T-cell (primary cell): Measurements from ENCODE around the gene RBM15B. TPM values are rescaled to one million over a fixed set of nuclear protein-coding genes. Genes with fewer than 3 reads are reported as not detected.

Experiments
- ATAC-seq, 4 experiments: fragments of 200-7000 bp in 3 of 4; fragments of 150-1000 bp in 1 of 4; cut with Tn5 transposase; replicated peaks in 1 of 4; 1 replicate in 3 of 4; 2 replicates in 1 of 4; pipeline ENCODE4 v1.10.0; 2021; ENCODE audit warnings: moderate library complexity in 3 of 4, mild to moderate bottlenecking in 2 of 4, moderate number of reproducible peaks in 1 of 4
- CTCF ChIA-PET, 2 donors: fragments of 300-600 bp; sonication (Branson Sonifier 250); formaldehyde crosslinking; loops; one replicate each; lab custom pipeline; 2022; ENCODE audit warnings: antibody characterized with exemption in 2 of 2; lab: Charles Lee
- POLR2A ChIA-PET, 2 donors: fragments of 300-600 bp; sonication (Branson Sonifier 250); formaldehyde crosslinking; loops; one replicate each; lab custom pipeline; 2022; ENCODE audit warnings: antibody characterized with exemption in 2 of 2; lab: Charles Lee
- DNase-seq, 35 experiments: peaks; one replicate each; pipeline versions ENCODE4 v3.0.0 to v3.0.0-alpha.2; 2013 to 2023
- H3K27ac ChIP-seq: one replicate; pipeline ENCODE4 v1.5.1; 2013; ENCODE audit warnings: low read length
- H3K27me3 ChIP-seq, 2 experiments: replicated peaks in 1 of 2; 1 replicate in 1 of 2; 2 replicates in 1 of 2; pipeline versions ENCODE4 v1.6.1 to v1.7.0; 2013; ENCODE audit warnings: low read length in 1 of 2, mixed read lengths in 1 of 2; ENCODE audit not compliant: control insufficient read depth in 2 of 2, insufficient read depth in 2 of 2; ENCODE audit errors: extremely low read depth in 1 of 2
- H3K36me3 ChIP-seq, 2 donors: 1 replicate in 1 of 2; 2 replicates in 1 of 2; pipeline versions ENCODE4 v1.6.1 to v1.7.0; 2013; ENCODE audit warnings: low read length in 1 of 2; ENCODE audit not compliant: control insufficient read depth in 2 of 2, insufficient read depth in 1 of 2; ENCODE audit errors: extremely low read depth in 1 of 2
- H3K4me1 ChIP-seq, 2 experiments: 1 replicate in 1 of 2; 2 replicates in 1 of 2; pipeline versions ENCODE4 v1.6.1 to v1.7.0; 2013; ENCODE audit warnings: low read length in 2 of 2, mixed read lengths in 1 of 2; ENCODE audit not compliant: insufficient read depth in 2 of 2, control insufficient read depth in 1 of 2; ENCODE audit errors: extremely low read depth in 1 of 2
- H3K4me3 ChIP-seq, 2 donors: 1 replicate in 1 of 2; 2 replicates in 1 of 2; pipeline versions ENCODE4 v1.5.1 to v1.7.0; 2013; ENCODE audit warnings: mild to moderate bottlenecking in 2 of 2, low read length in 1 of 2, moderate library complexity in 1 of 2; ENCODE audit not compliant: control insufficient read depth in 1 of 2; ENCODE audit errors: extremely low read depth in 1 of 2
- H3K9me3 ChIP-seq: 2 replicates; pipeline ENCODE4 v1.7.0; 2013
- H3K27ac Mint-ChIP-seq, 2 donors: one replicate each; pipeline ENCODE4 v1.8.0; 2020 to 2021; ENCODE audit warnings: mild to moderate bottlenecking in 2 of 2, mixed read lengths in 2 of 2
- H3K27me3 Mint-ChIP-seq, 2 donors: one replicate each; pipeline ENCODE4 v1.8.0; 2021 to 2022; ENCODE audit warnings: mixed read lengths in 2 of 2
- H3K36me3 Mint-ChIP-seq: one replicate; pipeline ENCODE4 v1.8.0; 2021; ENCODE audit warnings: mixed read lengths
- H3K4me1 Mint-ChIP-seq, 3 donors: one replicate each; pipeline ENCODE4 v1.8.0; 2020 to 2022; ENCODE audit warnings: mixed read lengths in 3 of 3, mild to moderate bottlenecking in 1 of 3
- H3K4me3 Mint-ChIP-seq, 3 donors: one replicate each; pipeline ENCODE4 v1.8.0; 2020 to 2022; ENCODE audit warnings: mild to moderate bottlenecking in 3 of 3, mixed read lengths in 3 of 3, moderate library complexity in 3 of 3
- H3K9me3 Mint-ChIP-seq, 3 donors: one replicate each; pipeline ENCODE4 v1.8.0; 2020 to 2022; ENCODE audit warnings: mixed read lengths in 3 of 3
- WGBS: methylation state at CpG from one replicate; pipeline ENCODE4 v1.1.5; 2013; ENCODE audit warnings: missing lambda C conversion rate; ENCODE audit not compliant: insufficient coverage; 5-methylcytosine and 5-hydroxymethylcytosine counted together
- total RNA-seq, 35 experiments: library from RNA in 6 of 35; stranded (reverse) in 6 of 35; fragments of 120-200 nt in 1 of 35; gene quantifications; one replicate each; pipeline versions ENCODE4 v1.2.1 to v1.2.4 and lab custom pipeline; 2013 to 2026

Gene RBM15B
- total RNA-seq, 5 donors from 2014 or later (not counting 1 experiment from before 2014, with no cell fraction given) = 29.2 to 41.3 (median 38.4) TPM

- peaks cover 54 to 79% (median 72%) of the 10 kb centered on the region in 3 donors for H3K4me1 Mint-ChIP-seq
- H3K4me3 Mint-ChIP-seq = peak overlapping the region; percentile 74 to 81 (median 75)
These were observed 1.5 kb downstream of the RBM15B start for GRCh38 chr3:51392355-51393133.

DNA sequence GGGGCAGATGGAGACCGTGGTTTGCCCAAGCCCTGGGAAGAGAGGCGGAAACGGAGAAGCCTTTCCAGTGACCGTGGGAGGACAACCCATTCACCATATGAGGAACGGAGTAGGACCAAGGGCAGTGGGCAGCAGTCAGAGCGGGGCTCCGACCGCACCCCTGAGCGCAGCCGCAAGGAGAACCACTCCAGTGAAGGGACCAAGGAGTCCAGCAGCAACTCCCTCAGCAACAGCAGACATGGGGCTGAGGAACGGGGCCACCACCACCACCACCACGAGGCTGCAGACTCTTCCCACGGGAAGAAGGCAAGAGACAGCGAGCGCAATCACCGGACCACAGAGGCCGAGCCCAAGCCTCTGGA, 2.0 kb downstream of the RBM15B start:
- Histone ChIP-seq H3K36me3 (peaks cover 14 to 78% of the 10 kb centered on the region in 2 donors), H3K4me1 (peaks cover 14 to 63% of the 10 kb centered on the region in 2 experiments), H3K27ac (no peak overlapping the region), H3K9me3 (no peaks in the 10 kb centered on the region), H3K27me3 (no peaks in the 10 kb centered on the region), H3K4me3 (no peak overlapping the region)
- H3K4me3 Mint-ChIP-seq = peak overlapping the region; percentile 28 to 75 (median 74)
- POLR2A ChIA-PET = no interaction called here
- H3K9me3 Mint-ChIP-seq = no peaks in the 10 kb centered on the region
- 97% methylated on average over 10 of the region's 17 CpGs for WGBS
- peak overlapping the region; percentile 16 to 36 for H3K27ac Mint-ChIP-seq
- peaks cover 48 to 74% (median 66%) of the 10 kb centered on the region in 3 donors for H3K4me1 Mint-ChIP-seq
- H3K36me3 Mint-ChIP-seq = peaks cover 25% of the 10 kb centered on the region
- ATAC-seq (no peak), DNase-seq (no peak)
- no peaks in the 10 kb centered on the region for H3K27me3 Mint-ChIP-seq
- CTCF ChIA-PET = interaction anchor here in 1 of 2 donors (0.5 kb wide), 1 partner anchor 59 kb away, joined by 3 read pairs; no protein-coding TSS in a partner anchor

More at GRCh38 chr3:51392355-51393133, 1.5 kb downstream of the RBM15B start:
- ChIA-PET CTCF (interaction anchor here (0.5 to 0.8 kb wide), 2 partner anchors 60 to 955 kb away, joined by 3 read pairs; no protein-coding TSS in a partner anchor), POLR2A (no interaction called here)
- WGBS = 95% methylated on average over 29 of the region's 42 CpGs
- Histone ChIP-seq H3K27ac (peak overlapping the region; percentile 56), H3K4me1 (peaks cover 16 to 64% of the 10 kb centered on the region in 2 experiments), H3K36me3 (peaks cover 14 to 75% of the 10 kb centered on the region in 2 donors), H3K4me3 (peak overlapping the region; percentile 18 to 45), H3K27me3 (no peaks in the 10 kb centered on the region), H3K9me3 (no peaks in the 10 kb centered on the region)
- Mint-ChIP-seq H3K27me3 (no peaks in the 10 kb centered on the region), H3K27ac (peak overlapping the region; percentile 52 to 73), H3K36me3 (peaks cover 30% of the 10 kb centered on the region), H3K9me3 (no peaks in the 10 kb centered on the region)
- DNase-seq (no peak), ATAC-seq (no peak)

- H3K36me3 ChIP-seq = peaks cover 14 to 79% of the 10 kb centered on the region in 2 donors
- no peak overlapping the region for H3K27ac ChIP-seq
- POLR2A ChIA-PET = no interaction called here
- DNase-seq (no peak), ATAC-seq (no peak)
- 90% methylated on average over 13 of the region's 14 CpGs for WGBS
- CTCF ChIA-PET = interaction anchor here (0.5 to 0.6 kb wide), 2 partner anchors 14 to 59 kb away, joined by 3 to 5 read pairs; no protein-coding TSS in a partner anchor
- Mint-ChIP-seq H3K4me3 (peak overlapping the region in 2 of 3 donors; percentile 28 to 74), H3K9me3 (no peaks in the 10 kb centered on the region), H3K27ac (no peak overlapping the region), H3K4me1 (peaks cover 47 to 71% (median 63%) of the 10 kb centered on the region in 3 donors), H3K27me3 (no peaks in the 10 kb centered on the region), H3K36me3 (peaks cover 27% of the 10 kb centered on the region)
- H3K4me3 ChIP-seq = no peak overlapping the region
- no peaks in the 10 kb centered on the region for H3K9me3 ChIP-seq
- H3K27me3 ChIP-seq = no peaks in the 10 kb centered on the region
- peaks cover 14 to 63% of the 10 kb centered on the region in 2 experiments for H3K4me1 ChIP-seq
These were observed 2.5 kb downstream of the RBM15B start for GRCh38 chr3:51393564-51393963.

DNA sequence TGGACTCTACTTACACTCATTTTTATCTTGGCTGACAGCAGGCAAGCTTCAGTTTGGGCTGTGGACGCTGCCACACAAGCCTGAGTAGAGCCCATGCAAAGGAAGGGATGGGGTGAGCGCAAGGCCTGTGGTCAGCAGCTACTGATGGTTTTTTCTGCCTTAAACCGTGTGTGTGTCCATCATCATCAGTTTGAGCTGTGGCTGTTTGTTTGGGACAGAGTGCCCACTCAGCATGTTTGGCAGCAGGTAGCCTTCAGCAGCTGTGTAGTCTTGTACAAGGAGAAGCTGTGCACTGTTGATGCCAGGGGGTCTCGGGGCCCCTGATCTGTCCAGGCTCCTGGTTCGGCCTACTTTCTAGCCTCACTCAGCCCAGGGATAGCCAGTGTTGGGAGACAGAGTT, 3.5 kb downstream of the RBM15B start:
- H3K27me3 Mint-ChIP-seq = no peaks in the 10 kb centered on the region
- DNase-seq (no peak), ATAC-seq (no peak)
- H3K36me3 ChIP-seq = peaks cover 18 to 79% of the 10 kb centered on the region in 2 donors
- ChIA-PET POLR2A (no interaction called here), CTCF (no interaction called here)
- H3K4me3 Mint-ChIP-seq = peak overlapping the region; percentile 18 to 74 (median 28)
- WGBS = 87% methylated on average over 5 of the region's 5 CpGs
- H3K4me1 ChIP-seq = peaks cover 14 to 55% of the 10 kb centered on the region in 2 experiments
- H3K27ac Mint-ChIP-seq = peak overlapping the region; percentile 44 to 48
- H3K4me3 ChIP-seq = no peak overlapping the region
- H3K36me3 Mint-ChIP-seq = peaks cover 28% of the 10 kb centered on the region
- H3K9me3 ChIP-seq = no peaks in the 10 kb centered on the region
- no peaks in the 10 kb centered on the region for H3K27me3 ChIP-seq
- no peaks in the 10 kb centered on the region for H3K9me3 Mint-ChIP-seq
- peaks cover 41 to 65% (median 57%) of the 10 kb centered on the region in 3 donors for H3K4me1 Mint-ChIP-seq
- H3K27ac ChIP-seq = no peak overlapping the region

DNA sequence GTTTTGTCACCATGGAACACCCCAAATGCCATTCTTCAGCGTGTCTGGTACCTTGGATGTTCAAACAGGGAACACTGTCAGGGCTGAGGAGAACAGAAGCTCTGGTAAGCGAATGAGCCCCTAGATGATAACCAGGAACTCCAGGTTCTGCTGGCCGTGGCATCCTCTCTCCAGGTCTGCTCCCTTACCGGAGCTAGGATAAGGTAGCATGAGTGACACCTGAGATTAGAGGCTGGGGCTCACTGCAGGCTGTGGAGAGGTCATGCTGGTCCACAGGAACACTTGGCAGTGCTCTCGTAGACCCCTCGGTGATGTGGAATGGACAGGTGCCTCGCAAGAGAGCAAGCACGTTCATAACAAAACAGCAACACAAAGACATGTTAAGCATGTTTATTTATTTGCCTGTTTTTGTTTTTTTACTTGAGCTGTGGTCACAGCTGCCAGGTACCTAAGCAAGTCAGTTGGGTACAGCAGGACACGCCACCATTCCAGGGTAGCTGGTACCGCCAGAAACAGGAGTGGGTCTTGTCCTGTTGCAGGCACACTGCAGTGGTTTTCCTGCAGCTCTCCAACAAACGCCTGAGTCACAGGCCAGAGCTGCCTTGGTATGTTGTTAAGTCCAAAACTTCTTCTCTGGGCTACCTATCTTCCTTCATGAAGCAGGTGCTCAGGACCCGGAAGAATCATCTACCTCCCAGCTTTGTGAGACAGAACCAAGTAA, 4.6 kb downstream of the RBM15B start:
- CTCF ChIA-PET = no interaction called here
- Mint-ChIP-seq H3K4me3 (no peak overlapping the region), H3K4me1 (peaks cover 36 to 54% (median 48%) of the 10 kb centered on the region in 3 donors), H3K9me3 (no peaks in the 10 kb centered on the region), H3K27ac (peak overlapping the region; percentile 7 to 71), H3K27me3 (no peaks in the 10 kb centered on the region), H3K36me3 (peaks cover 28% of the 10 kb centered on the region)
- no peak for DNase-seq
- POLR2A ChIA-PET = interaction anchor here in 1 of 2 donors (0.6 kb wide), 1 partner anchor 10 kb away, joined by 4 read pairs; the partner anchor contains the start of gene MANF
- WGBS = 80% methylated on average over 9 of the region's 12 CpGs
- Histone ChIP-seq H3K36me3 (peaks cover 18 to 84% of the 10 kb centered on the region in 2 donors), H3K4me3 (no peak overlapping the region), H3K9me3 (no peaks in the 10 kb centered on the region), H3K27ac (no peak overlapping the region), H3K27me3 (no peaks in the 10 kb centered on the region), H3K4me1 (peaks cover 8 to 44% of the 10 kb centered on the region in 2 experiments)
- no peak for ATAC-seq

DNA sequence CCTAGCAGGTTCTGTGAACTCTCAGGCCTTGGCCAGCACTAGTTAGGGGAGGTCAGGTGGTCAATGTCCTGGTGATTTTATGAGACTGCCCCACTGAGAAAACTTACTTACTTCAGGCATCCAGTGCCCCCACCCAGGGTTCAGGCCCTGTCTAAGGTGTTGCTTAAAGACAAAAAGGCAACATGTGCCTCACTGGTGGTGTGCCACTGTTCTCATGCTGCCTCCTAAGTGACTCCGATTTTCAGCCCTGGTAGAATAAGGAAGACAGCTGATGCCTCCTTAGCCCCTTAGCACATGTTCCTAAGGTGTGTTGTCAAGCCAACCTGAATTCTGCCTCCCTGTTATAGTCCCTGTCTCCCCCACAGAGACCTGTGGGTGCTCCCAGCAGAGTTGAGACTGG, 5.3 kb downstream of the RBM15B start:
- Histone ChIP-seq H3K36me3 (peaks cover 18 to 90% of the 10 kb centered on the region in 2 donors), H3K4me3 (no peak overlapping the region), H3K4me1 (peaks cover 6 to 41% of the 10 kb centered on the region in 2 experiments), H3K27ac (no peak overlapping the region), H3K9me3 (no peaks in the 10 kb centered on the region), H3K27me3 (no peaks in the 10 kb centered on the region)
- CTCF ChIA-PET = no interaction called here
- WGBS = 83% methylated on average over 1 of the region's 1 CpG
- Mint-ChIP-seq H3K4me3 (no peak overlapping the region), H3K27ac (peak overlapping the region; percentile 7 to 51), H3K4me1 (peaks cover 34 to 51% (median 45%) of the 10 kb centered on the region in 3 donors), H3K27me3 (no peaks in the 10 kb centered on the region), H3K36me3 (peaks cover 33% of the 10 kb centered on the region), H3K9me3 (no peaks in the 10 kb centered on the region)
- no peak for ATAC-seq
- POLR2A ChIA-PET = interaction anchor here in 1 of 2 donors (0.6 kb wide), 1 partner anchor 11 kb away, joined by 4 read pairs; the partner anchor contains the start of gene MANF
- DNase-seq = no peak
